Endothelial cell of umbilical vein (primary cell): ENCODE measurements around the gene TARM1. TPM values are rescaled to one million over a fixed set of nuclear protein-coding genes. Genes with fewer than 3 reads are reported as not detected.

Experiments
- BruUV-seq: library from RNA; stranded (reverse); fragments of 400-500 nt; replicated peaks from 2 replicates; lab custom pipeline; 2021; lab: Mats Ljungman, UMichigan
- CTCF ChIA-PET: fragments of 300-600, 350-600 bp; sonication (Branson Sonifier 250); formaldehyde crosslinking; loops from one replicate; lab custom pipeline; 2021; ENCODE audit warnings: antibody characterized with exemption, inconsistent platforms; lab: Charles Lee
- POLR2A ChIA-PET: fragments of 300-600, 350-600 bp; sonication (Branson Sonifier 250); formaldehyde crosslinking; loops from one replicate; lab custom pipeline; 2021; ENCODE audit warnings: antibody characterized with exemption, inconsistent platforms; lab: Charles Lee
- DNase-seq: peaks from one replicate; pipeline ENCODE4 v3.0.0-alpha.2; 2011; ENCODE audit warnings: low read depth, low spot score
- FAIRE-seq: peaks from 2 replicates; lab custom pipeline; 2011; peaks lifted over from hg19 to GRCh38; lab: Jason Lieb, UNC
- H2AFZ ChIP-seq: 2 replicates; pipeline ENCODE4 v1.6.0; 2012; ENCODE audit warnings: low read depth, low read length, control low read depth, inconsistent platforms
- H3K27ac ChIP-seq: 2 replicates; pipeline ENCODE4 v1.5.1; 2011; ENCODE audit warnings: low read depth, mild to moderate bottlenecking, control low read depth, low read length, moderate library complexity; ENCODE audit not compliant: insufficient read depth
- H3K27me3 ChIP-seq, 2 experiments: 2 replicates each; pipeline versions ENCODE4 v1.6.0 to v1.6.1; 2011; ENCODE audit warnings: low read length in 2 of 2, mixed read lengths in 1 of 2; ENCODE audit not compliant: control insufficient read depth in 2 of 2, insufficient read depth in 2 of 2
- H3K36me3 ChIP-seq, 2 experiments: 2 replicates in 1 of 2; 3 replicates in 1 of 2; pipeline ENCODE4 v1.5.1; 2011; ENCODE audit warnings: low read length in 2 of 2, mild to moderate bottlenecking in 1 of 2, moderate library complexity in 1 of 2; ENCODE audit not compliant: control insufficient read depth in 2 of 2, insufficient read depth in 2 of 2; ENCODE audit errors: extremely low read depth in 1 of 2
- H3K4me1 ChIP-seq: 3 replicates; pipeline ENCODE4 v1.5.1; 2011; ENCODE audit warnings: mild to moderate bottlenecking, low read length; ENCODE audit not compliant: control insufficient read depth, insufficient read depth; ENCODE audit errors: extremely low read depth
- H3K4me2 ChIP-seq: 2 replicates; pipeline ENCODE4 v1.6.1; 2011; ENCODE audit warnings: low read length, control low read depth, mixed read lengths; ENCODE audit not compliant: insufficient read depth
- H3K4me3 ChIP-seq, 3 experiments: fragments of 200-600 bp in 1 of 3; sonication (generic), shearing (Covaris generic) in 1 of 3; replicated peaks in 1 of 3; 2 replicates each; pipeline ENCODE4 v1.5.1; 2011 to 2016; ENCODE audit warnings: control low read depth in 3 of 3, low read length in 3 of 3, mild to moderate bottlenecking in 2 of 3, inconsistent platforms in 1 of 3, low read depth in 1 of 3, moderate library complexity in 1 of 3; ENCODE audit not compliant: insufficient read depth in 1 of 3
- H3K79me2 ChIP-seq: 2 replicates; pipeline ENCODE4 v1.6.0; 2012; ENCODE audit warnings: low read length, inconsistent platforms; ENCODE audit not compliant: control insufficient read depth, insufficient read depth
- H3K9ac ChIP-seq: replicated peaks from 2 replicates; pipeline ENCODE3; 2011; ENCODE audit warnings: low read length, control low read depth; ENCODE audit not compliant: insufficient read depth; ENCODE audit errors: extremely low read depth
- H3K9me1 ChIP-seq: replicated peaks from 3 replicates; pipeline ENCODE4 v1.6.0; 2011; ENCODE audit warnings: mild to moderate bottlenecking, low read length; ENCODE audit not compliant: control insufficient read depth, insufficient read depth; ENCODE audit errors: extremely low read depth
- H3K9me3 ChIP-seq: replicated peaks from 2 replicates; pipeline ENCODE4 v1.5.1; 2012; ENCODE audit warnings: low read length, inconsistent platforms; ENCODE audit not compliant: control insufficient read depth, insufficient read depth
- H4K20me1 ChIP-seq: replicated peaks from 2 replicates; pipeline ENCODE3; 2011; ENCODE audit warnings: mild to moderate bottlenecking, low read length; ENCODE audit not compliant: control insufficient read depth, insufficient read depth; ENCODE audit errors: extremely low read depth
- EZH2 ChIP-seq: IDR thresholded peaks from 2 replicates; pipeline ENCODE4 v1.6.1; 2012; ENCODE audit warnings: borderline replicate concordance, low read depth, mild to moderate bottlenecking, moderate library complexity, low read length, inconsistent platforms; ENCODE audit not compliant: severe bottlenecking
- FOS ChIP-seq: IDR thresholded peaks from 2 replicates; pipeline ENCODE4 v1.6.1; 2011; ENCODE audit warnings: mild to moderate bottlenecking, low read length, moderate library complexity, borderline replicate concordance; ENCODE audit not compliant: insufficient read depth
- GATA2 ChIP-seq: IDR thresholded peaks from 2 replicates; pipeline ENCODE4 v1.7.0; 2011; ENCODE audit warnings: low read depth, mild to moderate bottlenecking, moderate library complexity, mixed read lengths, low read length; ENCODE audit not compliant: insufficient read length, insufficient read depth
- JUN ChIP-seq: IDR thresholded peaks from 2 replicates; pipeline ENCODE4 v1.6.1; 2011; ENCODE audit warnings: borderline replicate concordance, low read depth; ENCODE audit not compliant: insufficient read length, insufficient read depth
- MAX ChIP-seq: IDR thresholded peaks from 2 replicates; pipeline ENCODE4 v1.6.1; 2011; ENCODE audit not compliant: insufficient read depth, insufficient read length
- MYC ChIP-seq: IDR thresholded peaks from one replicate; pipeline ENCODE4 v1.6.1; 2011; ENCODE audit warnings: mild to moderate bottlenecking, low read depth, low read length
- POLR2A ChIP-seq: IDR thresholded peaks from 2 replicates; pipeline ENCODE4 v1.6.1; 2012; ENCODE audit warnings: low read depth, mild to moderate bottlenecking, control low read depth, low read length
- POLR2AphosphoS5 ChIP-seq: IDR thresholded peaks from 2 replicates; pipeline ENCODE4 v1.6.1; 2012; ENCODE audit warnings: low read depth, mild to moderate bottlenecking, control low read depth, low read length, moderate library complexity; ENCODE audit not compliant: insufficient read depth
- dilution Hi-C: fragments of 300-500 bp; cut with MboI; formaldehyde crosslinking; loops from one replicate; pipeline ENCODE4 v1.15.0; 2019; ENCODE audit warnings: low sequenced_read_pairs; ENCODE audit not compliant: extremely low pct_ligation_motif_present
- intact Hi-C: fragments of 100-400 bp; cut with micrococcal nuclease; formaldehyde crosslinking; loops from one replicate; pipeline ENCODE4 v1.10.0; 2022
- polyA plus RNA-seq, 4 experiments: library from polyadenylated mRNA; depleted of rRNA in 3 of 4; stranded (reverse) in 3 of 4; unstranded in 1 of 4; fragments of >200 nt; gene quantifications; 2 replicates each; pipeline versions ENCODE4 v1.2.1 to v1.2.3, GENCODE V29; 2011 to 2012; ENCODE audit warnings: missing spikeins in 1 of 4
- total RNA-seq: library from RNA; stranded (reverse); gene quantifications from 2 replicates; pipeline ENCODE4 v1.2.3, GENCODE V29; 2021
- TF ChIP-seq, protein P1 (sequence below), 2 donors: IDR thresholded peaks; 1 replicate in 1 of 2; 2 replicates in 1 of 2; pipeline ENCODE4 v1.5.1; 2011; ENCODE audit warnings: low read length in 2 of 2, mild to moderate bottlenecking in 2 of 2, moderate library complexity in 2 of 2, control low read depth in 1 of 2, inconsistent platforms in 1 of 2, low read depth in 1 of 2; ENCODE audit not compliant: insufficient read depth in 1 of 2; ENCODE audit errors: extremely low read depth in 1 of 2

TARM1 gene
- total and polyA plus RNA-seq, 2 donors (not counting 3 experiments of a cell fraction or from before 2014, with no cell fraction given): not detected

- no peak overlapping the region for H2AFZ ChIP-seq
- DNase-seq (no peak), FAIRE-seq (no peak)
- no peaks in the 10 kb centered on the region for H4K20me1 ChIP-seq
- intact Hi-C loops (no loop called here), dilution Hi-C loops (no loop called here)
- H3K4me3 ChIP-seq: no peak overlapping the region
- ChIA-PET CTCF (interaction anchor here (1.0 kb wide), 1 partner anchor 45 kb away, joined by 3 read pairs; no protein-coding TSS in a partner anchor), POLR2A (no interaction called here)
- no peaks in the 10 kb centered on the region for H3K9me3 ChIP-seq
- no peaks in the 10 kb centered on the region for H3K79me2 ChIP-seq
- H3K9ac ChIP-seq: no peak overlapping the region
- TF ChIP-seq MYC: no peak
- no peak for TF ChIP-seq POLR2AphosphoS5
- TF ChIP-seq JUN: no peak
- no peak for TF ChIP-seq EZH2
- TF ChIP-seq FOS: no peak
- no peak for TF ChIP-seq POLR2A
- TF ChIP-seq, protein P1, sequence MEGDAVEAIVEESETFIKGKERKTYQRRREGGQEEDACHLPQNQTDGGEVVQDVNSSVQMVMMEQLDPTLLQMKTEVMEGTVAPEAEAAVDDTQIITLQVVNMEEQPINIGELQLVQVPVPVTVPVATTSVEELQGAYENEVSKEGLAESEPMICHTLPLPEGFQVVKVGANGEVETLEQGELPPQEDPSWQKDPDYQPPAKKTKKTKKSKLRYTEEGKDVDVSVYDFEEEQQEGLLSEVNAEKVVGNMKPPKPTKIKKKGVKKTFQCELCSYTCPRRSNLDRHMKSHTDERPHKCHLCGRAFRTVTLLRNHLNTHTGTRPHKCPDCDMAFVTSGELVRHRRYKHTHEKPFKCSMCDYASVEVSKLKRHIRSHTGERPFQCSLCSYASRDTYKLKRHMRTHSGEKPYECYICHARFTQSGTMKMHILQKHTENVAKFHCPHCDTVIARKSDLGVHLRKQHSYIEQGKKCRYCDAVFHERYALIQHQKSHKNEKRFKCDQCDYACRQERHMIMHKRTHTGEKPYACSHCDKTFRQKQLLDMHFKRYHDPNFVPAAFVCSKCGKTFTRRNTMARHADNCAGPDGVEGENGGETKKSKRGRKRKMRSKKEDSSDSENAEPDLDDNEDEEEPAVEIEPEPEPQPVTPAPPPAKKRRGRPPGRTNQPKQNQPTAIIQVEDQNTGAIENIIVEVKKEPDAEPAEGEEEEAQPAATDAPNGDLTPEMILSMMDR (IDR thresholded peaks at IDR 0.05; ENCODE audit: extremely low read depth in 1 of 2, insufficient read depth in 1 of 2, low read depth in 1 of 2, low read length in 2 of 2): no peak
- no peak for TF ChIP-seq GATA2
- TF ChIP-seq MAX: no peak
- BruUV-seq: no TSS peak
- H3K36me3 ChIP-seq: no peaks in the 10 kb centered on the region
- H3K9me1 ChIP-seq: no peaks in the 10 kb centered on the region
- H3K4me1 ChIP-seq: no peaks in the 10 kb centered on the region
- H3K4me2 ChIP-seq: no peak overlapping the region
- H3K27me3 ChIP-seq: no peaks in the 10 kb centered on the region
- H3K27ac ChIP-seq: no peak overlapping the region
Observed at GRCh38 chr19:54074851-54075250, 6.3 kb downstream of the TARM1 start.
